GM23248 (cell line): ENCODE measurements around the gene ATP4A.

Experiments used
- EZH2 ChIP-seq: fragments of 200-600 bp; sonication (generic); IDR thresholded peaks from 2 replicates; pipeline ENCODE4 v1.6.1; 2018; ENCODE audit warnings: antibody characterized with exemption, mild to moderate bottlenecking; ENCODE audit not compliant: insufficient read depth, poor library complexity, severe bottlenecking
- EZH2phosphoT487 ChIP-seq: fragments of 200-600 bp; sonication (generic); IDR thresholded peaks from 2 replicates; pipeline ENCODE4 v1.6.1; 2018; ENCODE audit warnings: antibody characterized with exemption, moderate library complexity, mild to moderate bottlenecking, low read depth; ENCODE audit not compliant: insufficient read depth

- no peak for TF ChIP-seq EZH2phosphoT487
- no peak for TF ChIP-seq EZH2
Measured at GRCh38 chr19:35569281-35569781, 5.9 kb upstream of the ATP4A start.
